Loucy (cell line): Measurements from ENCODE around the gene CEP290.

Experiments used
- H2AFZ ChIP-seq: fragments of 200-600 bp; sonication (generic); 2 replicates; pipeline ENCODE4 v1.6.0; 2016; ENCODE audit warnings: antibody characterized with exemption, mild to moderate bottlenecking, low read length, moderate library complexity
- H3F3A ChIP-seq: fragments of 200-600 bp; 2 replicates; pipeline ENCODE4 v1.6.0; 2016; ENCODE audit warnings: antibody characterized with exemption, low read depth, mild to moderate bottlenecking
- H3K27me3 ChIP-seq: fragments of 200-600 bp; sonication (generic); 2 replicates; pipeline ENCODE4 v1.6.1; 2014; ENCODE audit warnings: low read length, mild to moderate bottlenecking; ENCODE audit not compliant: insufficient read depth, poor library complexity, severe bottlenecking
- H3K36me3 ChIP-seq: fragments of 200-600 bp; sonication (generic); 2 replicates; pipeline ENCODE4 v1.6.1; 2016; ENCODE audit warnings: low read length; ENCODE audit not compliant: insufficient read depth
- H3K4me1 ChIP-seq: fragments of 200-600 bp; sonication (generic); 2 replicates; pipeline ENCODE4 v1.5.1; 2014; ENCODE audit warnings: low read length, mild to moderate bottlenecking; ENCODE audit not compliant: insufficient read depth, poor library complexity, severe bottlenecking
- H3K4me2 ChIP-seq: fragments of 200-600 bp; sonication (generic); 2 replicates; pipeline ENCODE4 v1.6.0; 2014; ENCODE audit warnings: antibody characterized with exemption, low read length, low read depth, mild to moderate bottlenecking; ENCODE audit not compliant: poor library complexity, severe bottlenecking
- H3K4me3 ChIP-seq: fragments of 200-600 bp; sonication (generic); 2 replicates; pipeline ENCODE4 v1.5.1; 2014; ENCODE audit warnings: low read length, mild to moderate bottlenecking, mixed read lengths; ENCODE audit not compliant: poor library complexity, severe bottlenecking
- H3K79me2 ChIP-seq: fragments of 200-600 bp; sonication (generic); 2 replicates; pipeline ENCODE4 v1.6.1; 2014; ENCODE audit warnings: low read length; ENCODE audit not compliant: insufficient read depth
- H3K9ac ChIP-seq: fragments of 200-600 bp; sonication (generic); 2 replicates; pipeline ENCODE4 v1.6.0; 2014; ENCODE audit warnings: mild to moderate bottlenecking, low read depth, low read length, moderate library complexity; ENCODE audit not compliant: poor library complexity, severe bottlenecking
- H3K9me2 ChIP-seq: fragments of 200-600 bp; sonication (generic); replicated peaks from 2 replicates; pipeline ENCODE4 v1.6.1; 2016; ENCODE audit warnings: low read depth, low read length, mixed read lengths
- H3K9me3 ChIP-seq: fragments of 200-600 bp; sonication (generic); 2 replicates; pipeline ENCODE4 v1.6.1; 2014; ENCODE audit warnings: mild to moderate bottlenecking, antibody characterized with exemption, low read length, low read depth; ENCODE audit not compliant: insufficient read depth
- H4K20me1 ChIP-seq: fragments of 200-600 bp; sonication (generic); 2 replicates; pipeline ENCODE4 v1.6.0; 2014; ENCODE audit warnings: antibody characterized with exemption, low read length, mild to moderate bottlenecking; ENCODE audit not compliant: insufficient read depth, poor library complexity, severe bottlenecking
- CTCF ChIP-seq: fragments of 200-600 bp; sonication (generic); conservative IDR thresholded peaks from 2 replicates; pipeline ENCODE4 v1.5.1; 2014; ENCODE audit warnings: mild to moderate bottlenecking, antibody characterized with exemption, low read length
- EZH2phosphoT487 ChIP-seq: fragments of 200-600 bp; IDR thresholded peaks from 2 replicates; pipeline ENCODE4 v1.6.1; 2018; ENCODE audit warnings: antibody characterized with exemption, mild to moderate bottlenecking, moderate library complexity, borderline replicate concordance

CEP290 gene

GRCh38 chr12:88127855-88128254 lies 14.0 kb downstream of the CEP290 start:
- H2AFZ ChIP-seq: no peak overlapping the region
- no peak overlapping the region for H3K9ac ChIP-seq

GRCh38 chr12:88127099-88127498 lies 14.8 kb downstream of the CEP290 start:
- Histone ChIP-seq H3K9me3 (no peaks in the 10 kb centered on the region), H3K79me2 (no peaks in the 10 kb centered on the region), H3K4me1 (no peaks in the 10 kb centered on the region)

More at GRCh38 chr12:88127855-88128254, 14.0 kb downstream of the CEP290 start:
- no peaks in the 10 kb centered on the region for H3K4me1 ChIP-seq
- no peak overlapping the region for H3K4me3 ChIP-seq
- no peaks in the 10 kb centered on the region for H3K27me3 ChIP-seq
- no peaks in the 10 kb centered on the region for H3K9me2 ChIP-seq
- H3K9me3 ChIP-seq: no peaks in the 10 kb centered on the region
- H3K79me2 ChIP-seq: no peaks in the 10 kb centered on the region
- no peak overlapping the region for H3K4me2 ChIP-seq
- TF ChIP-seq CTCF: no peak
- TF ChIP-seq EZH2phosphoT487: no peak
- no peaks in the 10 kb centered on the region for H3F3A ChIP-seq
- H3K36me3 ChIP-seq: peaks cover 10% of the 10 kb centered on the region
- no peaks in the 10 kb centered on the region for H4K20me1 ChIP-seq

GRCh38 chr12:88122666-88123065 lies 19.2 kb downstream of the CEP290 start:
- no peaks in the 10 kb centered on the region for H3K4me1 ChIP-seq
- no peaks in the 10 kb centered on the region for H3K9me2 ChIP-seq
- H3K9me3 ChIP-seq: no peaks in the 10 kb centered on the region
- no peak overlapping the region for H2AFZ ChIP-seq
- H3K4me2 ChIP-seq: no peak overlapping the region
- peaks cover 14% of the 10 kb centered on the region for H3K36me3 ChIP-seq
- TF ChIP-seq EZH2phosphoT487: no peak
- no peak for TF ChIP-seq CTCF
- no peaks in the 10 kb centered on the region for H3K79me2 ChIP-seq
- H3K9ac ChIP-seq: no peak overlapping the region
- H3K4me3 ChIP-seq: no peak overlapping the region
- no peaks in the 10 kb centered on the region for H3F3A ChIP-seq
- H3K27me3 ChIP-seq: no peaks in the 10 kb centered on the region
- H4K20me1 ChIP-seq: no peaks in the 10 kb centered on the region

More at GRCh38 chr12:88127099-88127498, 14.8 kb downstream of the CEP290 start:
- H3K9ac ChIP-seq: no peak overlapping the region
- no peak overlapping the region for H3K4me2 ChIP-seq
- H2AFZ ChIP-seq: no peak overlapping the region
- H3K27me3 ChIP-seq: no peaks in the 10 kb centered on the region
- no peaks in the 10 kb centered on the region for H3K9me2 ChIP-seq
- no peak for TF ChIP-seq CTCF
- TF ChIP-seq EZH2phosphoT487: no peak
- peaks cover 10% of the 10 kb centered on the region for H3K36me3 ChIP-seq
- H4K20me1 ChIP-seq: no peaks in the 10 kb centered on the region
- H3F3A ChIP-seq: no peaks in the 10 kb centered on the region
- no peak overlapping the region for H3K4me3 ChIP-seq
